Fibroblast of lung (primary cell): ENCODE data around the gene SPTBN2. TPM values are rescaled to one million over a fixed set of nuclear protein-coding genes. Genes with fewer than 3 reads are reported as not detected.

Source experiments
- DNase-seq, 2 donors: peaks; one replicate each; pipeline versions ENCODE4 v3.0.0 to v3.0.0-alpha.2; 2010; ENCODE audit warnings: low read depth in 2 of 2
- H2AFZ ChIP-seq: 2 replicates; pipeline ENCODE4 v1.5.1; 2012; ENCODE audit warnings: low read length, control low read depth, inconsistent platforms
- H3K27ac ChIP-seq: 2 replicates; pipeline ENCODE4 v1.5.1; 2011; ENCODE audit warnings: low read length, control low read depth; ENCODE audit not compliant: insufficient read depth
- H3K27me3 ChIP-seq: 2 replicates; pipeline ENCODE4 v1.5.1; 2011; ENCODE audit warnings: mild to moderate bottlenecking, low read length; ENCODE audit not compliant: control insufficient read depth, insufficient read depth
- H3K36me3 ChIP-seq: 2 replicates; pipeline ENCODE4 v1.5.1; 2011; ENCODE audit warnings: low read length; ENCODE audit not compliant: control insufficient read depth, insufficient read depth
- H3K4me1 ChIP-seq: 2 replicates; pipeline ENCODE4 v1.5.1; 2011; ENCODE audit warnings: low read length; ENCODE audit not compliant: control insufficient read depth, insufficient read depth; ENCODE audit errors: extremely low read depth
- H3K4me2 ChIP-seq: 2 replicates; pipeline ENCODE4 v1.5.1; 2011; ENCODE audit warnings: low read length, control low read depth; ENCODE audit not compliant: insufficient read depth; ENCODE audit errors: extremely low read depth
- H3K4me3 ChIP-seq, 4 experiments: fragments of 200-600 bp in 1 of 4; sonication (generic) in 1 of 4; replicated peaks in 1 of 4; 2 replicates each; pipeline ENCODE4 v1.5.1; 2011 to 2016; ENCODE audit warnings: low read length in 4 of 4, low read depth in 3 of 4, mild to moderate bottlenecking in 3 of 4, control low read depth in 2 of 4, inconsistent platforms in 1 of 4, mixed read lengths in 1 of 4; ENCODE audit not compliant: insufficient read depth in 1 of 4; ENCODE audit errors: control extremely low read depth in 1 of 4
- H3K79me2 ChIP-seq: 2 replicates; pipeline ENCODE4 v1.5.1; 2012; ENCODE audit warnings: mild to moderate bottlenecking, low read length, inconsistent platforms; ENCODE audit not compliant: control insufficient read depth, insufficient read depth
- H3K9ac ChIP-seq: 2 replicates; pipeline ENCODE4 v1.5.1; 2011; ENCODE audit warnings: mild to moderate bottlenecking, low read length, control low read depth; ENCODE audit not compliant: insufficient read depth
- H3K9me3 ChIP-seq: 2 replicates; pipeline ENCODE4 v1.5.1; 2012; ENCODE audit warnings: low read depth, low read length; ENCODE audit not compliant: control insufficient read depth, insufficient read depth
- H4K20me1 ChIP-seq: 2 replicates; pipeline ENCODE4 v1.5.1; 2011; ENCODE audit warnings: low read length; ENCODE audit not compliant: control insufficient read depth, insufficient read depth; ENCODE audit errors: extremely low read depth
- CTCF ChIP-seq, 2 donors: IDR thresholded peaks in 1 of 2; conservative IDR thresholded peaks in 1 of 2; 1 replicate in 1 of 2; 2 replicates in 1 of 2; pipeline ENCODE4 v1.5.1; 2011 to 2012; ENCODE audit warnings: low read length in 2 of 2, control low read depth in 1 of 2, inconsistent platforms in 1 of 2, low read depth in 1 of 2, mild to moderate bottlenecking in 1 of 2
- EZH2 ChIP-seq: IDR thresholded peaks from 2 replicates; pipeline ENCODE4 v1.5.1; 2012; ENCODE audit warnings: low read length, control low read depth, mild to moderate bottlenecking; ENCODE audit errors: missing control alignments
- polyA plus RNA-seq, 2 donors: library from polyadenylated mRNA; depleted of rRNA in 1 of 2; stranded (reverse) in 1 of 2; unstranded in 1 of 2; fragments of >200 nt; gene quantifications; 2 replicates each; pipeline ENCODE4 v1.2.1, GENCODE V29; 2011 to 2012; ENCODE audit warnings: missing spikeins in 1 of 2
- total RNA-seq: library from RNA; depleted of rRNA; stranded (reverse); fragments of >200 nt; gene quantifications from 2 replicates; pipeline ENCODE4 v1.2.1, GENCODE V29; 2014

SPTBN2 gene
- total and polyA plus RNA-seq, 2 donors (not counting 1 experiment from before 2014, with no cell fraction given): 0.09 to 0.99 TPM

DNA sequence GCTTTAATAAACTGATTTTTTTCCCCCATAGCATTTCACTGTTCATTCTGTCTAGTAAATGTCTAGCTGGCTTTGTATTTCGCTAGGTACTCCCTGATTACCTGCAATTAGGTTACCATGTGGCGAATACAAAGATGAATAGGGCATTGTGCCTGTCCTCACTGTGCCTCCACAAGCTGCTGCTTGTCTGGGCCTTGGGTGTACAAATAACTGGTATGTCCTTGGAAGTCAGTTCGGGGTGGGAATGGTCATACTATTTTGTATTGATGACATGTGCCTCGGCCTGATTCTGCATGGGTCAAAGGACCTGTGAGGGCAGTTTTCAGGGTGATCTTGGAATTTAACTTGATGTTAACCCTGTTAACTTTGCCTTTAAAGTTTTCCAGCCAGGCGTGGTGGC is 79.1 kb downstream of the SPTBN2 start:
- H3K27me3 ChIP-seq: no peaks in the 10 kb centered on the region
- H3K9me3 ChIP-seq: no peaks in the 10 kb centered on the region
- no peak overlapping the region for H2AFZ ChIP-seq
- TF ChIP-seq CTCF (conservative IDR thresholded peaks at IDR 0.05 in 1 of 2, IDR thresholded peaks at IDR 0.05 in 1 of 2; ENCODE audit: low read depth in 1 of 2, low read length in 2 of 2) (no peak), EZH2 (no peak)
- no peaks in the 10 kb centered on the region for H4K20me1 ChIP-seq
- H3K79me2 ChIP-seq: peaks cover 58% of the 10 kb centered on the region
- DNase-seq: no peak
- H3K9ac ChIP-seq: no peak overlapping the region
- H3K36me3 ChIP-seq: peaks cover 19% of the 10 kb centered on the region
- no peak overlapping the region for H3K4me3 ChIP-seq
- no peaks in the 10 kb centered on the region for H3K4me1 ChIP-seq
- no peak overlapping the region for H3K4me2 ChIP-seq
- no peak overlapping the region for H3K27ac ChIP-seq

GRCh38 chr11:66646828-66647227 is 82.2 kb downstream of the SPTBN2 start:
- H3K27ac ChIP-seq: no peak overlapping the region
- H2AFZ ChIP-seq: no peak overlapping the region
- H3K36me3 ChIP-seq: peaks cover 30% of the 10 kb centered on the region

DNA sequence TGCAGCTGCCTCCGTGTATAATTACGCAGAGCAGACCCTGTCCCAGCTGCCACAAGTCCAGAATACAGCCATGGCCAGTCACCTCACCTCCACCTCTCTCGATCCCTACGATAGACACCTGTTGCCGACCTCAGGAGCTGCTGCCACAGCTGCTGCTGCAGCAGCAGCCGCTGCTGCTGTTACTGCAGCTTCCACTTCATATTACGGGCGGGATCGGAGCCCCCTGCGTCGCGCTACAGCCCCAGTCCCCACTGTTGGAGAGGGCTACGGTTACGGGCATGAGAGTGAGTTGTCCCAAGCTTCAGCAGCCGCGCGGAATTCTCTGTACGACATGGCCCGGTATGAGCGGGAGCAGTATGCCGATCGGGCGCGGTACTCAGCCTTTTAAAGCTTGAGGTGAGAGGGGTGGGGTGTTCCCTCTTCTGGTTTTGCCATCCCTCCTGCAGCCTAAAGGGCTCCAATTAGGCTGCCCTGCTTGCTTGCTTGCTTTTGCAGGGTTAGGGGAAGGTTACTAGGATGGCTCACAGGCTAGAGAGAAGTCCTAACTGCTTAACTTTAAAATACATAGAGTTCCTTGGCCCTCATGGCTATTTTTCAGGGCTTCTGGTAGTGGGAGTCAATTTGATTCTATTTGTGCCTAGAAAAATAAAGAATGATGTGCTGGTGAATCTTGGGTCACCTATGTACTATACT is 85.1 kb downstream of the SPTBN2 start:
- Histone ChIP-seq H3K27me3 (no peaks in the 10 kb centered on the region), H3K9ac (no peak overlapping the region), H3K4me3 (no peak overlapping the region), H3K4me1 (peaks cover 5% of the 10 kb centered on the region), H4K20me1 (peaks cover 2% of the 10 kb centered on the region), H3K27ac (no peak overlapping the region), H3K79me2 (peaks cover 94% of the 10 kb centered on the region), H3K36me3 (peaks cover 28% of the 10 kb centered on the region), H3K9me3 (no peaks in the 10 kb centered on the region), H2AFZ (no peak overlapping the region), H3K4me2 (no peak overlapping the region)
- TF ChIP-seq CTCF (conservative IDR thresholded peaks at IDR 0.05 in 1 of 2, IDR thresholded peaks at IDR 0.05 in 1 of 2; ENCODE audit: low read depth in 1 of 2, low read length in 2 of 2): no peak
- TF ChIP-seq EZH2: no peak
- DNase-seq: no peak

More at GRCh38 chr11:66646828-66647227, 82.2 kb downstream of the SPTBN2 start:
- H3K4me1 ChIP-seq: no peaks in the 10 kb centered on the region
- no peak overlapping the region for H3K9ac ChIP-seq
- H3K79me2 ChIP-seq: peaks cover 82% of the 10 kb centered on the region
- no peaks in the 10 kb centered on the region for H3K9me3 ChIP-seq
- DNase-seq: no peak
- H3K27me3 ChIP-seq: no peaks in the 10 kb centered on the region
- H3K4me3 ChIP-seq: no peak overlapping the region
- no peak overlapping the region for H3K4me2 ChIP-seq
- peaks cover 2% of the 10 kb centered on the region for H4K20me1 ChIP-seq
- TF ChIP-seq CTCF (conservative IDR thresholded peaks at IDR 0.05 in 1 of 2, IDR thresholded peaks at IDR 0.05 in 1 of 2; ENCODE audit: low read depth in 1 of 2, low read length in 2 of 2) (no peak), EZH2 (no peak)
